Testis (tissue), 3 donors: ENCODE results near the gene GABARAPL1. TPM values are rescaled to one million over a fixed set of nuclear protein-coding genes. Genes with fewer than 3 reads are reported as not detected.

Source experiments
- DNase-seq: peaks from one replicate; pipeline ENCODE4 v3.0.0-alpha.2; 2019
- H3K27ac ChIP-seq, 2 donors: fragments of 200-600 bp; sonication (generic); one replicate each; pipeline ENCODE4 v1.5.1; 2019
- H3K27me3 ChIP-seq: fragments of 200-600 bp; sonication (generic); one replicate; pipeline ENCODE4 v1.5.1; 2019
- H3K36me3 ChIP-seq: fragments of 200-600 bp; sonication (generic); one replicate; pipeline ENCODE4 v1.5.1; 2017; ENCODE audit warnings: low read depth; ENCODE audit errors: missing control alignments
- H3K4me1 ChIP-seq: fragments of 200-600 bp; sonication (generic); one replicate; pipeline ENCODE4 v1.5.1; 2019
- H3K4me3 ChIP-seq, 2 donors: fragments of 200-600 bp; sonication (generic); one replicate each; pipeline ENCODE4 v1.5.1; 2017 to 2019
- H3K9me3 ChIP-seq: fragments of 200-600 bp; sonication (generic); one replicate; pipeline ENCODE4 v1.5.1; 2017
- POLR2A ChIP-seq: fragments of 450-650 bp; IDR thresholded peaks from one replicate; pipeline ENCODE4 v1.6.1; 2017; ENCODE audit warnings: antibody characterized with exemption, mild to moderate bottlenecking, moderate library complexity
- WGBS, 2 donors: methylation state at CpG; one replicate each; pipeline ENCODE4 v1.1.5; 2018; 5-methylcytosine and 5-hydroxymethylcytosine counted together
- intact Hi-C: fragments of 100-400 bp; cut with DNase I; formaldehyde crosslinking; loops from one replicate; pipeline ENCODE4 v1.15.1; 2023; ENCODE audit warnings: low total_unique reads
- polyA plus RNA-seq: library from polyadenylated mRNA; stranded (reverse); fragments of 350-450 nt; fragmentation: Illumina TruSeq; extraction: RNeasy Lipid Tissue Mini Kit (QIAGEN cat#74804); gene quantifications from one replicate; pipeline ENCODE4 v1.2.3, GENCODE V29; 2014; ENCODE audit warnings: low read depth, low replicate concordance; ENCODE audit not compliant: insufficient read depth
- total RNA-seq, 2 donors: library from RNA; depleted of rRNA; stranded (reverse); fragments of >200 nt; gene quantifications; one replicate each; pipeline ENCODE4 v1.2.3, GENCODE V29; 2016
- TF ChIP-seq, protein P1 (sequence below), 3 experiments: fragments of 450-650 bp in 2 of 3; fragments of 200-600 bp in 1 of 3; sonication (generic) in 1 of 3; IDR thresholded peaks; one replicate each; pipeline ENCODE4 v1.5.1; 2016 to 2019; ENCODE audit warnings: antibody characterized with exemption in 3 of 3, mild to moderate bottlenecking in 2 of 3, moderate library complexity in 1 of 3

Gene GABARAPL1
- total and polyA plus RNA-seq, 3 donors from 2014 or later: 56.2 to 74.0 (median 67.7) TPM

DNA sequence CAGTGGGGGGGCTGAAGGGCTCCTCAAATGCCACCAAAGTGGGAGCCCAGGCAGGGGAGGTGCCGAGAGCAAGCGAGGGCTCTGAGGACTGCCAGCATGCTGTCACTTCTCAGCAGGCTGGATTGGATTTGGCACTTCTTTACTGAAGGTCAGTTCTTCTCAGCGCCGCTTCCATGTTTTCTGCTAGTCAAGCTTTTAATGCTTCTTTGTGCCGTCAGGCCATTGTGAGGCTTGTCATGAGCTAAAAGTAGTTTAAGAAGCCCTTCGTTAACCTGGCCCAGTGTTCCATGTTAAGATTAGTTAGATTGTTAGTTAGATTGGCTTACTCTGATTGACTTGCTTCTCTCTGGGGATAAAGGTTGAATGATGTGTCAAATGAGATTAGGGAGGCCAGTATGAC lies 13.4 kb downstream of the GABARAPL1 start:
- TF ChIP-seq, protein P1, sequence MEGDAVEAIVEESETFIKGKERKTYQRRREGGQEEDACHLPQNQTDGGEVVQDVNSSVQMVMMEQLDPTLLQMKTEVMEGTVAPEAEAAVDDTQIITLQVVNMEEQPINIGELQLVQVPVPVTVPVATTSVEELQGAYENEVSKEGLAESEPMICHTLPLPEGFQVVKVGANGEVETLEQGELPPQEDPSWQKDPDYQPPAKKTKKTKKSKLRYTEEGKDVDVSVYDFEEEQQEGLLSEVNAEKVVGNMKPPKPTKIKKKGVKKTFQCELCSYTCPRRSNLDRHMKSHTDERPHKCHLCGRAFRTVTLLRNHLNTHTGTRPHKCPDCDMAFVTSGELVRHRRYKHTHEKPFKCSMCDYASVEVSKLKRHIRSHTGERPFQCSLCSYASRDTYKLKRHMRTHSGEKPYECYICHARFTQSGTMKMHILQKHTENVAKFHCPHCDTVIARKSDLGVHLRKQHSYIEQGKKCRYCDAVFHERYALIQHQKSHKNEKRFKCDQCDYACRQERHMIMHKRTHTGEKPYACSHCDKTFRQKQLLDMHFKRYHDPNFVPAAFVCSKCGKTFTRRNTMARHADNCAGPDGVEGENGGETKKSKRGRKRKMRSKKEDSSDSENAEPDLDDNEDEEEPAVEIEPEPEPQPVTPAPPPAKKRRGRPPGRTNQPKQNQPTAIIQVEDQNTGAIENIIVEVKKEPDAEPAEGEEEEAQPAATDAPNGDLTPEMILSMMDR (IDR thresholded peaks at IDR 0.05): no peak
- TF ChIP-seq POLR2A: no peak
- WGBS, 2 donors: 56 to 80% methylated on average over 5 to 6 of the region's 6 CpGs
- no peak overlapping the region for H3K4me3 ChIP-seq
- H3K9me3 ChIP-seq: no peaks in the 10 kb centered on the region
- H3K27ac ChIP-seq: no peak overlapping the region
- no peaks in the 10 kb centered on the region for H3K27me3 ChIP-seq
- H3K4me1 ChIP-seq: no peaks in the 10 kb centered on the region
- H3K36me3 ChIP-seq: no peaks in the 10 kb centered on the region
- intact Hi-C loops: no loop called here
- no peak for DNase-seq

DNA sequence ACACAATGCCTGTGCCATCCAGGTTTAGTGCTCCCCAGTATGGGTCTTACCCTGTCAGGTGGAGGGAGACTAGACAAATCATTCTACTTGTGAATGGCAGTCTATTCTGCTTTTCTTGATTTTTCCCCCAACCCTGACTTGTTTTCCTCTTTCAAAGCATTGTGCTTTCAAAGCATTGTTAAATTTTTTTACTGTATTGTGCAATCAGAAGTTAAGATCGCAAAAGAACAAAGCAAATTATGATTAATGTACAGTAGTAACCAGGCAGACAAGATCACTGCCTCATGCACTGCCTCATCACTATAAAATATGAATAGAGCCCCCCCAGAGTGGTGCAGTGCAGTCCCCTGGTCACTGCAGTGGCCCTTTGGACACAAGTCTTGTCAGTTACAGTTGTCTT lies 14.1 kb downstream of the GABARAPL1 start:
- Histone ChIP-seq H3K27me3 (no peaks in the 10 kb centered on the region), H3K27ac (no peak overlapping the region), H3K4me1 (no peaks in the 10 kb centered on the region), H3K4me3 (no peak overlapping the region), H3K9me3 (no peaks in the 10 kb centered on the region), H3K36me3 (no peaks in the 10 kb centered on the region)
- no peak for TF ChIP-seq POLR2A
- TF ChIP-seq, protein P1 (IDR thresholded peaks at IDR 0.05): no peak
- WGBS, 2 donors: 67 to 78% methylated on average over 1 of the region's 1 CpG
- no peak for DNase-seq
- intact Hi-C loops: no loop called here

DNA sequence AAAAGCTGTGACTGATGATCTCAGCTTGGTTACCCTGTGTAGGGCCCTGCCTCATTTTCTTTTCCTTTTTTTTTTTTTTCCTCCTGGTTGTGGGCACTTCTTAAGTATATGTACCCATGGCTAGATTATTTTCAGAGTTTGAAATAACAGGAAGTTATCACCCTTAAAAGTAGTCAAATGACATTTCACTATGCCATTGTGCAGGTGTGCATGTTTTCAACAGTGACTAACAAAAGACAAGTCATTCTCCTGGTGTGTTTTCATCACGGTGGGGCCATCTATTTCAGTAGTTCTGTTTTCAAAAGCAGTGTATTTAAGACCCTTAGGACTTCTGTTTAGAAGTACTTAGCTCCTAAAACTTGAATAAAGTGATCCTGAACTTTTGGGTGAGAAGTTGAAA lies 15.0 kb downstream of the GABARAPL1 start:
- Histone ChIP-seq H3K4me1 (no peaks in the 10 kb centered on the region), H3K4me3 (no peak overlapping the region), H3K27me3 (no peaks in the 10 kb centered on the region), H3K27ac (no peak overlapping the region), H3K36me3 (no peaks in the 10 kb centered on the region), H3K9me3 (no peaks in the 10 kb centered on the region)
- no peak for DNase-seq
- TF ChIP-seq POLR2A: no peak
- TF ChIP-seq, protein P1 (IDR thresholded peaks at IDR 0.05): no peak
- intact Hi-C loops: no loop called here
- 78 to 83% methylated on average over 1 of the region's 1 CpG for WGBS, 2 donors

DNA sequence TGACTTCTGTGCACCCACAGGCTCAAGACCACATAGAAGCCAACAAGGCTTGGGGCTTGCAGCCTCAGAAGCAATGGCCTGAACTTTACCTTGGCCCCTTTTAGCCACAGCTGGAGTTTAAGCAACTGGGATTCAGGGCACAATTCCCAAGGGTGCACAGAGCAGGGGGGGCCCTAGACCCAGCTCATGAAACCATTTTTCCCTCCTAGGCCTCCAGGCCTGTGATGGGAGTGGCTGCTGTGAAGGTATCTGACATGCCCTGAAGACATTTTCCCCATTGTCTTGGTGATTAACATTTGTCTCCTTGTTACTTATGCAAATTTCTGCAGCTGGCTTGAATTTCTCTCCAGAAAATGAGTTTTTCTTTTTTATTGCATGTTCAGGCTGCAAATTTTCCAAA lies 21.9 kb downstream of the GABARAPL1 start:
- no peaks in the 10 kb centered on the region for H3K4me1 ChIP-seq
- H3K4me3 ChIP-seq: no peak overlapping the region
- intact Hi-C loops: loop anchor here (10.0 kb wide), 1 partner anchor 330 kb away; no protein-coding TSS in a partner anchor
- H3K27ac ChIP-seq: no peak overlapping the region
- no peak for TF ChIP-seq POLR2A
- TF ChIP-seq, protein P1 (IDR thresholded peaks at IDR 0.05): no peak
- no peaks in the 10 kb centered on the region for H3K36me3 ChIP-seq
- no peaks in the 10 kb centered on the region for H3K9me3 ChIP-seq
- H3K27me3 ChIP-seq: no peaks in the 10 kb centered on the region
- no peak for DNase-seq

DNA sequence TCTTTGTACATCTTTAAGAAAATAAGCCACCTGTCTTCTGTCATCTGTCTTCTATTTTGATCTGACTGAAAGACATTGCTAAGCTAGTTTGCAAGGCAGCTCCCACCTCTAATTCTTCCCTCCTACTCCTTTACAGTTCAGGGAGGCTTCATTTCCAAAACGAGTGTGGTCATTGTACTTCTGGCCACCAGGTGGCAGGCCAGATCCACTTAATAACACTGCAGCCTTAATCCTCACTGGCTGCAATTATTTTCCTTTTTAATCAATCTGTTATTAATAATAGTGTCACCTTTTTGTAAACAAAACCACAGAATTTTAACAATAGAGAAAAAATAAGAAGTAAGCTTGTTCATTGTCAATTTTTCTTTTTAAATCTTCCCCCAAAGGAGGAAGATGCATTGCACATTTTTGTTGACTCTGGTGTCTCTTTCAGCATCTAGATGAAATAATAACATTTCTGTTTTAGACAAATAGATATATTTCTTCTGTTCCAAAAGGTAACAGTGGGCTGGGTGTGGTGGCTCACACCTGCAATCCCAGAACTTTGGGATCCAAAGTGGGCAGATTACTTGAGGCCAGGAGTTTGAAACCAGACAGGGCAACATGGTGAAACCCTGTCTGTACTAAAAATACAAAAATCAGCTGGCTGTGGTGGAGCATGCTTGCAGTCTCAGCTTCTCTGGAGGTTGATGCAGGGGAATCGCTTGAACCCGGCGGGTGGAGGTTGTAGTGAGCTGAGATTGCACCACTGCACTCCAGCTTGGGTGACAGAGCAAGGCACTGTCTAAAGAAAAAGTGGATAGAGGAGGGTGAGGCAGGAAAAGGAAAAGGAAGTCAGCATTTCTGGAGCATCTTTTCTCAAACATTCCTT lies 23.3 kb downstream of the GABARAPL1 start:
- TF ChIP-seq POLR2A: no peak
- TF ChIP-seq, protein P1 (IDR thresholded peaks at IDR 0.05): peak; percentile 92 to 93 (median 92)
- Histone ChIP-seq H3K27me3 (no peaks in the 10 kb centered on the region), H3K27ac (no peak overlapping the region), H3K4me3 (no peak overlapping the region), H3K4me1 (no peaks in the 10 kb centered on the region), H3K9me3 (no peaks in the 10 kb centered on the region), H3K36me3 (no peaks in the 10 kb centered on the region)
- peak; percentile 48 for DNase-seq
- intact Hi-C loops: loop anchor here (10.0 kb wide), 1 partner anchor 329 kb away; no protein-coding TSS in a partner anchor
- WGBS, 2 donors: 42 to 58% methylated on average over 4 of the region's 4 CpGs
